Suprapubic skin (tissue), 4 donors: ENCODE results near the gene GPR85.

Experiments used
- POLR2A ChIP-seq, 2 donors: fragments of 450-650 bp; IDR thresholded peaks; one replicate each; pipeline ENCODE4 v1.6.1; 2017; ENCODE audit warnings: antibody characterized with exemption in 2 of 2, mild to moderate bottlenecking in 2 of 2, moderate library complexity in 2 of 2
- POLR2AphosphoS5 ChIP-seq, 3 donors: sonication (generic); formaldehyde crosslinking; IDR thresholded peaks; one replicate each; pipeline ENCODE4 v1.6.1; 2017; ENCODE audit warnings: antibody characterized with exemption in 3 of 3
- TF ChIP-seq, protein P1 (sequence below), 2 donors: fragments of 200-600 bp in 1 of 2; fragments of 450-650 bp in 1 of 2; sonication (generic) in 1 of 2; IDR thresholded peaks; one replicate each; pipeline ENCODE4 v1.5.1; 2016 to 2019; ENCODE audit warnings: antibody characterized with exemption in 2 of 2, mild to moderate bottlenecking in 1 of 2, moderate library complexity in 1 of 2

DNA sequence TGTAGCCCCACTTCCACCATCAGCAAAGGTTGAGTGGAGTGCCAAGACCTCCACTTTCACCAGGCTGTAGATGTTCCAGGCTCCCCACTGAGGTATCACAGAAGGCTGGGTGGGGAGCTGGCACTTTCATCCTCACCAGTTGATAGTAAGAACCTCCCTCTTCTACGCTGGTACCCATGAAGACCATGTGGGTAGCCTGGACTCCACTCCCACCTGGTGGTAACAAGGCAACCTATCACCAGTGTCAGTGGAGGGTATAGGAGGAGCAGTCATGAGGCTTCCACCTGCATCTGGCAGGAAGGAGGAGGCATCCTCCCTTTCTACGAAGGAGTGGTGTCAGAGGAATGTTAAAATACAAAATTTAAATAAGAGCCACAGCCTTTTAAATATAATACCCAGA lies 27.3 kb upstream of the GPR85 start:
- TF ChIP-seq POLR2A (IDR thresholded peaks at IDR 0.05): no peak
- TF ChIP-seq, protein P1, sequence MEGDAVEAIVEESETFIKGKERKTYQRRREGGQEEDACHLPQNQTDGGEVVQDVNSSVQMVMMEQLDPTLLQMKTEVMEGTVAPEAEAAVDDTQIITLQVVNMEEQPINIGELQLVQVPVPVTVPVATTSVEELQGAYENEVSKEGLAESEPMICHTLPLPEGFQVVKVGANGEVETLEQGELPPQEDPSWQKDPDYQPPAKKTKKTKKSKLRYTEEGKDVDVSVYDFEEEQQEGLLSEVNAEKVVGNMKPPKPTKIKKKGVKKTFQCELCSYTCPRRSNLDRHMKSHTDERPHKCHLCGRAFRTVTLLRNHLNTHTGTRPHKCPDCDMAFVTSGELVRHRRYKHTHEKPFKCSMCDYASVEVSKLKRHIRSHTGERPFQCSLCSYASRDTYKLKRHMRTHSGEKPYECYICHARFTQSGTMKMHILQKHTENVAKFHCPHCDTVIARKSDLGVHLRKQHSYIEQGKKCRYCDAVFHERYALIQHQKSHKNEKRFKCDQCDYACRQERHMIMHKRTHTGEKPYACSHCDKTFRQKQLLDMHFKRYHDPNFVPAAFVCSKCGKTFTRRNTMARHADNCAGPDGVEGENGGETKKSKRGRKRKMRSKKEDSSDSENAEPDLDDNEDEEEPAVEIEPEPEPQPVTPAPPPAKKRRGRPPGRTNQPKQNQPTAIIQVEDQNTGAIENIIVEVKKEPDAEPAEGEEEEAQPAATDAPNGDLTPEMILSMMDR (IDR thresholded peaks at IDR 0.05): no peak
- no peak for TF ChIP-seq POLR2AphosphoS5 (IDR thresholded peaks at IDR 0.05)
